SW480 (cell line): ENCODE measurements around the gene KCND2.
A peak's percentile ranks its signal among the peaks of the same experiment; 100 is the strongest.
"Not testable (repeated sequence)": the region's sequence is repeated elsewhere in the genome, so short reads cannot be mapped to it uniquely, and the experiment has no call there.

Source experiments
- DNase-seq: peaks from one replicate; pipeline ENCODE4 v3.0.0-alpha.2; 2016; ENCODE audit warnings: low spot score

KCND2 gene

DNA sequence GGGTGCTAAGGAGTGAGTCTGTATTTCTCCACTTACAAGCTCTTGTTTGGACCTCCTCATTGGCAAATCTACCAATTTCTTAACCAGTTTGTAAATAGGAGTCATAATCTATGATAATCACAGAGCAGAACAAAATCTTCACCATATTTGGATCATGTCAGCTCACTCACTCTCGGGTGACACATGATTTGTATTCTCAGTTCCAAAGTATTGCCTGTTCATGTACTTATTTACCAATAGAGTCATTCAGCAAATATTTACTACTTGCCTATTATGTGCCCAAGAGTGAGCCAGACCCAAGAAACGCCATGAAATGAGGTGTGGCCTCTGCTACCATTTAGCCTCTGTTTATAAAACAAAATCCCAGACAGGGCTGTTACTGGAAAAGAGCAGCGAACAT, 470.2 kb downstream of the KCND2 start:
- DNase-seq: no peak

DNA sequence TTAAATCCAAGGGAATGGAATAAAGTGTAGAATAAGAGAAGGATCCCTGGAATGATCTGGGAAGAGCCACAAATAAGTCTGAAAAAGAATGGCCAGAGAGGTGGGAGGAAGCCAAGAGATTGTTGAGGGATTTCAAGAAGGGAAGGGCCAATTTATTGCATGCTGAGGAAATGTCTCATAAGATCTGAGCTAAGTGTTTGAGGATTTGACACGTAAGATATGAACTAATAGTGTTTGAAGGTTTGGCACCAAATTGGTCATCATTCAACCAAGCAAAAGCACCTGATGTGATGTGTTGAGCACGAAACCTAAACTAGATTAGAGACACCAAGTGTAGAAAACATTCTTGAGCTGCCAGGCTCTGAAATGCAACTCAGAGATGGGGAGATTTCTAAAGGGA, 487.1 kb downstream of the KCND2 start:
- DNase-seq: no peak

DNA sequence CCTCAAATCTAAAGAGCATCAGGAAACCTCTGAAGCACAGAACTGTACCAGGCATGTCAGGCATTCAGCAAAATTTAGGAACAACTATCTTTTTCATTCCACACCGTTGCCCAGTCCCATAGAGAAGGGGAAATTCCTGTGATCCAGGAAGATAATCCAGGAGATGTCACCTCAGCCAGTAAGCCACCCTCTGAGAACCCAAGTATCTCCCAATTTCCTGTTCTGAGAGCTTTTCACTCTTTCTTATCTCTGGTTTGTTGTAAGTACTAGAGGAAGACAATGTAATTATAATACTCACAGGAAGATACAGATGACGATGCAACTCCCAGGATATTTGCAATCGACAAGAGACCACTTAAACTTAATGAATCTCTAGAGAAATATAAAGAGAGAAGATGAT, 487.9 kb downstream of the KCND2 start:
- DNase-seq: no peak

GRCh38 chr7:120770206-120770605, 497.2 kb downstream of the KCND2 start:
- DNase-seq: no peak

DNA sequence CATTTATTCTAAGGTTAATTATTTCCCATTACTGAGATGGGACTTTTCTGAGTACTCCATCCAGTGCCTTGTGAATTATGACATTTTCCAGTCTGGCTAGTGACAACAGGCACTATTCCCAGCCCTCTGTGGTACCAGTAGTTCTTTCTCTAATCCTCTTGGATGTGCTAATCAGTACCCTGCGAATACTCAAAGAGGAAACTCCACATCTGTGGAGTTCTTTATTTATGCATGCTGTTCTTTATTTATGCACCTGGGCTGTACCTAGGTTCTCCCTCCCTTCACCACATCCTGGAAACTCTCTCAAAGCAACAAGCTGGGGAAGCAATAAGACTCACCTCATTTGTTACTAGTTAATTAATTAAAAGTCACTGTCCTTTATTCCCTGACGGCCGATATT, 501.5 kb downstream of the KCND2 start:
- DNase-seq: no peak

GRCh38 chr7:120775755-120776154, 502.8 kb downstream of the KCND2 start:
- DNase-seq: no peak

DNA sequence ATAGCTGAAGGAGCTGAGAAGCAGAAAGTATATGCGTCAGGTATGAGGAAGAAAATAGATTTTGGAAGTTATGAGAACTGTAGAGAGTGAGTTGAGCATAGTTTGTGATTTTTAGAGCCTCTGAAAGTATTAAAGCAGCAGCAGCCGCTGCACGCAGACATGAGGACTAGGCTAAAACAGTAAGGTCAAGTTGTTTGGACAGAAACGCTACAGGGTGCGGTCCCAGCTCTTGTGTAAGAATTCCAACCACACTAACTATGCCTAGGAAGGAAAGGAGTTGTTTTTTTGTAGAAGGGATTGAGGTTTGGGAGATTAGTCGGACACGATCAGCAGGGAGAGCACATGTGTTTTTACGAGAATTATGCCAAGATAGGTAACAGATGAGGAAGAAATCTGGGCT, 506.1 kb downstream of the KCND2 start:
- not testable (repeated sequence) for DNase-seq

DNA sequence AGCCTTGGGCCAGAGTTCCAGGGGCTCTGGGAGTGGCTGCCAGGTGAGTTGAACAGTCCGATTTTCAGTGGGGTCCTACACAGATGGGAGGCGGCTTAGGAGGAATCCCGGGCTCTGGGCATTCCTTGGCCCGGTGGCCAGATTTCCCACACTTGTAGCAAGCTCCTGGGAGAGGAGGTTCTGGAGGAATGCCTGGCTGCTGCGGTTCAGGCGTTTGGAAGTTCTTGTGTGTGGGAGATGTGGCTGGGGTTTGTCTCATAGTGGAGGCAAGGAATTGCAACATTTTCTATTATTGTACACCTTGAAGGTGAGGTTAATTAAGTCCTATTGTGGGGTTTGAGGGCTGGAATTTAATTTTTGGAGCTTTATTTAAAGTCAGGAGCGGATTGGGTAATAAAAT, 507.5 kb downstream of the KCND2 start:
- not testable (repeated sequence) for DNase-seq

GRCh38 chr7:120780938-120781337, 508.0 kb downstream of the KCND2 start:
- DNase-seq: no peak

DNA sequence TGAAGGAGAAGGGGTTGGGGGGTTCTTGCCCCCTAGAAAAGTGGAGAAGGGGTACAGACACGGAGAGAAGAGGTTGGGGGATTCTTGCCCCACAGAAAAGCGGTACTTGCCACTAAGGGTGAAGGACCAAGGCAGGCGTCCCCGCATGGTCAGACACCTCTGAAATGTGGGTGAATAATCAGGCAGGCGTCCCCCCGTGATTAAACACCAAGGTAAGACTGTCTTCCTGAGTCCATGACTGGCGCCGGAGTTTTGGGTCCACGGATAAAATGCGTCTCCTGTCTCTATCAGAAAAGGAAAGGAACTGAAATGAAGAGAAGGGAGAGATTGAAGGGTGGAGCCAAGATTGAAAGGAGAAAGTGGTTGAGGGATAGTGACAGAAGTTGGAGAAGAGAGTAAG, 508.9 kb downstream of the KCND2 start:
- DNase-seq: not testable (repeated sequence)

GRCh38 chr7:120783273-120783672, 510.3 kb downstream of the KCND2 start:
- no peak for DNase-seq

DNA sequence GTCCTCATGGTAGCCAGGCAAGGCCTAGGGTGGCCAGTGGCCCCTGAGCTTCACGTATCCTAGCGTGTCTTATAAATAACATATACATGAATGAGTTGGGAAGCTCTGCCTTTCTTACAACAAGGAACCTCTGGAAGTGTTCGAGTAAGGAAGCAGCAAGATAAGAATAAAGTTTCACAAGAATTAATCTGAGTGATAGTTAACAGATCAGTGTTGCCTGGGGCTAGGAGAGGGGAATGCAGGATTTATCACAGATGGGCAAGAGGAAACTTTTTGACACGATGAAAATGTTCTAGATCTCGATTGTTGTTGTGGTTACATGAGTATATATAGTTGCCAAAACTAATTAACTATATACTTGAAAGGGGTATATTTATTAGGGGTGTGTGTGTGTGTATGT, 510.7 kb downstream of the KCND2 start:
- no peak for DNase-seq

GRCh38 chr7:120785095-120785494, 512.1 kb downstream of the KCND2 start:
- DNase-seq: no peak

GRCh38 chr7:120792091-120792860, 519.3 kb downstream of the KCND2 start:
- DNase-seq: peak; percentile 65

- DNase-seq: no peak
Measured at GRCh38 chr7:120792861-120793130, 519.8 kb downstream of the KCND2 start.

DNA sequence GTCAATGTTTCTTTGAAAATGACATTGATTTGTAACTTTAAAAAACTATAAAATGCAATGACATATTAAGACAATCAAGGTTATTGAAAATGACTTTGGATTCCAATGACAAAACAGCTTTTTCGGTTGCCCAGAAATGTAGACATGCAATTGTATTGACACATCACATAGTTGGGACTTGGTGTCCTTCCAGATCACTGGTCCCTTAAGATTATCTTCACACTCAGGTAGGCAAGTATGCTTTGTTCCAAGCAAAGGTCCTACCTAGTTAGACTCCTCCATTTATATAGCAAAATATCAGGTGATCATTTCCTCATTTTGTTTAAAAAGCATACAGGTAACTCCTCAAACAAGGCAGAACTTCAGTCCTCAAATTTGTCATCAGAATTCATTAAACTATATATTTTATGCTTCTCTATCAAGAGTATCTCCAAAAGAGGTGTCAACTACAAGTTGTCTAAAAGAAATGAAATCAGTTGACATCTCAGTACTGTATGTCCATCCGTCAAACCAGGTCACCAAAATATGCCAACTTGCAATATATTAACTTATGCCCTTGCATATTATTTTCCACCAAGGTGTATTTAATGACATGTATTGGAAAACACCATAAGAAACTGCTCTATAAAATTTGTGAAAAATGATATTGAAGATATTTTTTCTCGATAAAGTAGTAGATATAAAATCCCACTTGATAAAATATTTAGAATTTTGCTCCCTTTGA, 520.4 kb downstream of the KCND2 start:
- DNase-seq: no peak

DNA sequence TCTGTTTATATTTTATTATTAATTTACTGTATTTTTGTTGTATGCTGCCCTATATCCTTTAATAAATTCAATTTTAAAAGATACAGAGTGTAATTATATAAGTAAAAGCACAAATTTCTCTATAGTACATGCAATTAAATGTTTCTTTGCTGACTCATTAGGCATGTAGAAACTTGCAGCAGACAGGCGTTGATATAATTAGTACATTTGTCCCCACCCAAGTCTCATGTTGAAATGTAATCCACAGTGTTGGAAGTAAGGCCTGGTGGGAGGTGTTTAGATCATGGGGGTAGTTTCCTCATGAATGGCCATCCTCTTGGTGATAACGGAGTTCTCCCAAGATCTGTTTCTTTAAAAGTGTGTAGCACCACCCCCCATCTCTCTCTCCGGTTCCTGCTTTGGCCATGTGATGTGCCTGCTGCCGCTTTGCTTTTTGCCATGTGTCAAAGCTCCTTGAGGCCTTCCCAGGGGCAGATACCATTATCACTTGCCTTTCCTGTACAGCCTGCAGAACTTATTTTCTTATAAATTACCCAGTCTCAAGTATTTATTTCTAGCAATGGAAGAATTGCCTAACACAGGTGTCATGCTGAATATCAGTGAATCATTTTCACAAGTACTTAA, 521.2 kb downstream of the KCND2 start:
- no peak for DNase-seq

DNA sequence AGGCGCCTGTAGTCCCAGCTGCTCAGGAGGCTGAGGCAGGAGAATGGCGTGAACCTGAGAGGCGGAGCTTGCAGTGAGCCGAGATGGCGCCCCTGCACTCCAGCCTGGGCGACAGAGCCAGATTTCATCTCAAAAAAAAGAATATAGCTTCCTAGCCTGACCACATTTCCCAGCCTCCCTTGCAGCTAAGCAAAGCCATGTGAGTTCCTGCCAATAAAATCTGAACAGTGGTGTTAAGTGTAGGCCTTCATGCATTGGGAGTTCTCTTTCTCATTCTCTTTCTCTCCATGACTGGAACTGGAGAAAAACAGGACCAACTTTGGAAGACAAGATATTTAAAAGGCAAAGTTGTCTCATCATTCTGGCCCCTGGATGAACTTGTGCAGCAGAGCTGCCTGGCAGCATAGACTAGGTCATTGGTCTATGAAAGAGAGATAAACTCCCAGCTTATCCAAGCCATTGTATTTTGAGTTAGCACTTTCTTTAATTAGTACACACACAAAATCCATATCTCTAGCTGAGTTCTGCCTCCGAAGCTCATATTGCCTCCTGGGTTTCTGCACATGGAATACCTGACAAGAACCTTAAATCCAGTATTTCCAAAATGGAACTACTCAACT, 524.2 kb downstream of the KCND2 start:
- DNase-seq: no peak

DNA sequence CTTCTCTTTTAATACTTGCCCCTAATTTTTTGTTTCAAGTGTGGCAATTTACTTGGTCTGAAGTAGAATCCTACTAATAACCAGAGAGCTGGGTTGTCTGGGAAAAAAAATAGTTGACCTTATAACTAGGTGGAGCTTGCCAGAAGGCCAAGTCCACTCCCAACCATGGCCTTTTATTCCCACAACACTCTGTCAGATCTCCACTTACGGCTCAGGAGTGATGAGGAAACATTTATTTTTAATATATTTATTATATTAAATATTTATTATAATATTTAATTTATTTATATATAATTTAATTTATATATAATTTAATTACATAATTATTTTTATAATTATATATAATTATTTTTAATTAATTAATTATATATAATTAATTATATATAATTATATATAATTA, 526.2 kb downstream of the KCND2 start:
- no peak for DNase-seq
